Activated T-cell treated with anti-CD3 and anti-CD28 coated beads for 24 hours (primary cell): Measurements from ENCODE around the gene MARK4.
"Not testable (repeated sequence)": the region's sequence is repeated elsewhere in the genome, so short reads cannot be mapped to it uniquely, and the experiment has no call there.

Experiments
- DNase-seq: peaks from one replicate; pipeline ENCODE4 v3.0.0-alpha.2; 2020; ENCODE audit warnings: low read depth

MARK4 gene

GRCh38 chr19:45250832-45251451 lies at the start of gene MARK4:
Gene MARK4, plus strand, starts transcription at chr19:45251271. Its CDS starts 318 bp downstream, at chr19:45251589.
- peak; percentile 42 for DNase-seq

- no peak for DNase-seq
Observed at GRCh38 chr19:45202637-45203036, 48.4 kb upstream of the MARK4 start.

GRCh38 chr19:45205810-45206209 lies 45.3 kb upstream of the MARK4 start:
- DNase-seq: no peak

- DNase-seq: no peak
Observed at GRCh38 chr19:45206328-45206727, 44.7 kb upstream of the MARK4 start.

GRCh38 chr19:45211751-45212381 lies 39.2 kb upstream of the MARK4 start:
- DNase-seq: no peak

- DNase-seq: no peak
Observed at GRCh38 chr19:45213031-45213430, 38.0 kb upstream of the MARK4 start.

- no peak for DNase-seq
Observed at GRCh38 chr19:45215391-45216191, 35.5 kb upstream of the MARK4 start.

GRCh38 chr19:45216667-45217066 lies 34.4 kb upstream of the MARK4 start:
- no peak for DNase-seq

GRCh38 chr19:45217193-45217956 lies 33.7 kb upstream of the MARK4 start:
- DNase-seq: no peak

GRCh38 chr19:45217957-45218334 lies 33.1 kb upstream of the MARK4 start:
- no peak for DNase-seq

- DNase-seq: no peak
Observed at GRCh38 chr19:45218426-45218825, 32.6 kb upstream of the MARK4 start.

- DNase-seq: no peak
Observed at GRCh38 chr19:45218911-45219743, 31.9 kb upstream of the MARK4 start.

GRCh38 chr19:45222724-45223123 lies 28.3 kb upstream of the MARK4 start:
- DNase-seq: no peak

- DNase-seq: no peak
Observed at GRCh38 chr19:45223879-45224278, 27.2 kb upstream of the MARK4 start.

GRCh38 chr19:45224645-45225044 lies 26.4 kb upstream of the MARK4 start:
- DNase-seq: no peak

GRCh38 chr19:45229056-45229455 lies 22.0 kb upstream of the MARK4 start:
- DNase-seq: not testable (repeated sequence)

- no peak for DNase-seq
Observed at GRCh38 chr19:45231891-45232290, 19.2 kb upstream of the MARK4 start.

- DNase-seq: no peak
Observed at GRCh38 chr19:45234089-45234869, 16.8 kb upstream of the MARK4 start.

- DNase-seq: no peak
Observed at GRCh38 chr19:45235485-45235884, 15.6 kb upstream of the MARK4 start.

- no peak for DNase-seq
Observed at GRCh38 chr19:45238556-45238955, 12.5 kb upstream of the MARK4 start.
